GM12892 (cell line): ENCODE data around the gene PIK3CB.

Experiments used
- POLR2A ChIP-seq: IDR thresholded peaks from 2 replicates; pipeline ENCODE4 v1.6.1; 2011; ENCODE audit warnings: low read depth, low read length, control low read depth
- POLR2AphosphoS5 ChIP-seq: IDR thresholded peaks from 2 replicates; pipeline ENCODE4 v1.6.1; 2011; ENCODE audit warnings: low read depth, low read length, control low read depth

DNA sequence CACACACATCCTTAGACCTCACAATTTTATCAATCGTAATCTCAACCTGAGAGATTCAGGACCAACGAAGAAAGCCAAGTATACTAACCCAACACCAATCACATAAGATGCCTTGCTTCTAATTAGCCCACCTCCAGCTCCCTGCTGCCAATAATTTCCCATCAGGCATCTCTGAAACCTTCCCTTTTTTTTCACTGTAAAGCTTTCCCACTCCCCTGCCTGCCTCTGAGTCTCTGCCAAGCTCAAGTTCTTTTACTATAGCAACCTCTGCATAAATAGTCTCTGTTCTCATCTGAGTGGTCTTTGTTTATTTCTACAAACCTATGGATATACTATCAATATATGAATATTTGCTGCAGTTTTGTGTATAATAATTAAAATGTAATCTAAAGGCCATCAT is 86.5 kb downstream of the PIK3CB start:
- TF ChIP-seq POLR2A (no peak), POLR2AphosphoS5 (no peak)
